Activated CD4-positive, CD25-positive, alpha-beta regulatory T cell treated with anti-CD3 and anti-CD28 coated beads, Interleukin-2, amount 50 U/mL, for 24 hours (primary cell): ENCODE results near the gene MT1G.
"Not testable (repeated sequence)": the region's sequence is repeated elsewhere in the genome, so short reads cannot be mapped to it uniquely, and the experiment has no call there.

Source experiments
- ATAC-seq, 2 donors: fragments of 150-1000 bp; cut with Tn5 transposase; one replicate each; pipeline ENCODE4 v1.10.0; 2021; ENCODE audit warnings: mild to moderate bottlenecking in 1 of 2, moderate library complexity in 1 of 2

MT1G gene

GRCh38 chr16:56634715-56635440, 33.0 kb downstream of the MT1G start:
- ATAC-seq = no peak

DNA sequence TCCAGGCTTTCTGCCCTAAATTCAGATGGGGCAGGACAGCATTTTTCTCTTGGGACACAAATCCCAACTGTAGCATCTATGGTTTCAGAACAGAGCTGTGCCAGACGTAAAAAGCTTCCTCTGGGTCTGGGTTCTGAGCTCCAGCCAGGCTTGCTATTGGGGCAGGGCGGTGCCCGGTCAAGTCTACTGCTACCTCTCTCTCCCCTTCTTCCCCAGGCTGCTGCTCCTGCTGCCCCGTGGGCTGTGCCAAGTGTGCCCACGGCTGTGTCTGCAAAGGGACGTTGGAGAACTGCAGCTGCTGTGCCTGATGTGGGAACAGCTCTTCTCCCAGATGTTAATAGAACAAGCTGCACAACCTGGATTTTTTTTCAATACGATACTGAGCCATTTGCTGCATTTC, 34.3 kb downstream of the MT1G start:
- no peak for ATAC-seq

DNA sequence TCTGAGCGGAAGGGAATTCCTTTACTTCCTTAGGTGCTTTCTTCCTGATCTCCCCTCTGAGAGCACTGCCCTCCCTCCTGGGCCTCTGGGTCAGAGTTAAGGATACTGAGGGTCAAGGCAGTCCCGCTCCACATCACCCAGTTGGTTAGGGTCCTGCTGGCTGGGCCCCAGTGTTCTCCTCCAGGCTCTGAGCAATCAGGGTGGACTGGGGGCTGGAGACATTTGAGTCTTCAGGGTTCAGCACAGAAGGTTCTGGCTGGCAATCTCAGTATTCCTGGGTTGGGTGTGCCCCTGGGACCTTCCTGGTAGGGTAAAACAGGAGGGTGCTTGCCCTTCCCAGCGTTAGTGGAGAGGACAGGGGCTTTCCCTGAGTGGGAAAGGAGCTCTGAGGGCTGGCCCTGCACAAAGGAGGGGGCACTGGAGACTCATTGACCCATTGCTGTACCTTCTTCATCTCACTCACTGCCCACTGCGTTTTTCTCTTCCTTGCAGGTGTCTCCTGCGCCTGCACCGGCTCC, 35.0 kb downstream of the MT1G start:
- ATAC-seq = no peak

DNA sequence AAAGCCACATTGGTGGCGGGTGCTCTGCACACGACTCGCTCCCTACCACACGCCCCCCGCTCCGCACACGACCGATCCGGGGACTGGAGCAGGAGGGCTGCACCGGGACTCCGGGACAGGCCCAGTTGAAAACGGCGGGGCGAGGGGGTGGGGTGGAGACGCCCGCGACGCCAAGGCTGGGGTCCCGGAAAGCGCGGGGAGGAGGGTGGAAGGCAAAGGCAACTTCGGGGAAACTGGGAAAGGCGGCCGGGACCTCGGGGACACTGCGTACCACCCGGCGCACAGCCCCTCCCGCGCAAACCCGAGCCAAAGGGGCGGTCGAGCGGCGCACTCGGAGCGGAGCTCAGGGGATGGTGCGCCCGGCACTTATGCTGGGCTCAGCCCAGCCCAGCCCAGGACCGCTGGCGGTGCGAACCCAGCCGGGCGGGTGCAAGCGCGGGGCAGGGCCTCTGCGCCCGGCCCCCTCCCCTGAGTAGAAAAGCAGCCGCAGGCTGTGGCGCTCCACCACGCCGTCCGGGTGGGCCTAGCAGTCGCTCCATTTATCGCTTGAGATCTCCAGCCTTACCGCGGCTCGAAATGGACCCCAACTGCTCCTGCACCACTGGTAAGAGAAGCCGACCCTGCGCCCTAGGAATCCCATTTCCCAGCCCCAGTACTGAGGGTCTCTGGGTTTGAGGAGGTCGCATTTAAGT, 35.6 kb downstream of the MT1G start, which contains the start of gene MT1M:
MT1M (plus strand) TSS at position 504 of the 692 bp plus-strand sequence; CDS start at position 577, 73 bp downstream.
- peak in 1 of 2 donors; percentile 37 for ATAC-seq

GRCh38 chr16:56631832-56632155, 36.1 kb downstream of the MT1G start:
- no peak for ATAC-seq

GRCh38 chr16:56631197-56631596, 36.7 kb downstream of the MT1G start:
- ATAC-seq = no peak

GRCh38 chr16:56630134-56630533, 37.7 kb downstream of the MT1G start:
- ATAC-seq = peak in 1 of 2 donors; percentile 41

GRCh38 chr16:56629531-56629930, 38.3 kb downstream of the MT1G start:
- ATAC-seq = no peak

GRCh38 chr16:56628486-56629350, 39.1 kb downstream of the MT1G start:
- ATAC-seq = no peak

GRCh38 chr16:56626685-56627084, 41.2 kb downstream of the MT1G start:
- no peak for ATAC-seq

DNA sequence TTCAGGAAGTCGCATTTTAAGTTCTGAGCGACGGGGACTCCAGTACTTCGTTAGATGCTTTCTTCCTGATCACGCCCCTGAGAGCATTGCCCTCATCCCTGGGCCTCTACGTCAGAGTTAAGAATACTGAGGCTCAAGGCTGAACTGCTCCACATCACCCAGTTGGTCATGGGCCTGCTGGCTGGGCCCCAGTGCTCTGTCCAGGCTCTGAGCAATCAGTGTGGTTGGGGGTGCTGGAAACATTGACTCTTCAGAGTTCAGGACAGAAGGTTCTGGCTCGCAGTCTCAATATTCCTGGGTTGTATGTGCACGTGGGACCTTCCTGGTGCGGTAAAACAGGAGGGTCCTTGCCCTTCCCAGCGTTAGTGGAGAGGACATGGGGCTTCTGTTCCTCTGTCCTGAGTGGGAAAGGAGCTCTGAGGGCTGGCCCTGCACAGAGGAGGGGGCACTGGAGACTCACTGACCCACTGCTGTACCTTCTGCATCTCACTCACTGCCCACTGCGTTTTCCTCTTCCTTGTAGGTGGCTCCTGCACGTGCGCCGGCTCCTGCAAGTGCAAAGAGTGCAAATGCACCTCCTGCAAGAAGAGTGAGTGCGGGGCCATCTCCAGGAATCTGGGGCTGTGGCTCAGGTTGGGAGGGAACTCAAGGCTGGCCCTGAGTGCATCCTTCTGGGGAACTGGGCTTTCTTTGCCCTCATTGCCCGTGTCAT, 41.8 kb downstream of the MT1G start:
- no peak for ATAC-seq

- ATAC-seq = peak; percentile 96 to 98
Measured at GRCh38 chr16:56625140-56625942, 42.5 kb downstream of the MT1G start, which contains the start of gene MT1E. MT1E (plus strand) TSS chr16:56625781; CDS start chr16:56625852, 71 bp downstream.

DNA sequence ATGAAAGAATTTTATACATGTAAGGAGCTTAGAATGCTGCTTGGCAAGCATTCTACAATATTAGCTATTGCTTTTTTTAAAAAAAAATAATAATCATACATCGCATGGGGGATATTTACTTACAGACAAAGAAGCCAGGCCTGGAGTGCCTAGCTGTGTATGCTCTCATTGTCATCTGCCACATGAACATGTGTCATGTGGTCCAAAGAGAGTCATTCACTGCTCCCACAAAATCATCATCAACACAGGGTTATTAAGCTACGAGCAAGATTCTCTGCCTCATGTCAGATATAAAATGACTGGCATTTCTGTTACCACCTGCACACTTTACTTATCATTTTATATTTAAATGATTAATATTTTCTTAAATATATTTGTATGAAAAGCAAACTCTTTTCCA, 44.2 kb downstream of the MT1G start:
- ATAC-seq = no peak

GRCh38 chr16:56623184-56623583, 44.7 kb downstream of the MT1G start:
- ATAC-seq = not testable (repeated sequence)

DNA sequence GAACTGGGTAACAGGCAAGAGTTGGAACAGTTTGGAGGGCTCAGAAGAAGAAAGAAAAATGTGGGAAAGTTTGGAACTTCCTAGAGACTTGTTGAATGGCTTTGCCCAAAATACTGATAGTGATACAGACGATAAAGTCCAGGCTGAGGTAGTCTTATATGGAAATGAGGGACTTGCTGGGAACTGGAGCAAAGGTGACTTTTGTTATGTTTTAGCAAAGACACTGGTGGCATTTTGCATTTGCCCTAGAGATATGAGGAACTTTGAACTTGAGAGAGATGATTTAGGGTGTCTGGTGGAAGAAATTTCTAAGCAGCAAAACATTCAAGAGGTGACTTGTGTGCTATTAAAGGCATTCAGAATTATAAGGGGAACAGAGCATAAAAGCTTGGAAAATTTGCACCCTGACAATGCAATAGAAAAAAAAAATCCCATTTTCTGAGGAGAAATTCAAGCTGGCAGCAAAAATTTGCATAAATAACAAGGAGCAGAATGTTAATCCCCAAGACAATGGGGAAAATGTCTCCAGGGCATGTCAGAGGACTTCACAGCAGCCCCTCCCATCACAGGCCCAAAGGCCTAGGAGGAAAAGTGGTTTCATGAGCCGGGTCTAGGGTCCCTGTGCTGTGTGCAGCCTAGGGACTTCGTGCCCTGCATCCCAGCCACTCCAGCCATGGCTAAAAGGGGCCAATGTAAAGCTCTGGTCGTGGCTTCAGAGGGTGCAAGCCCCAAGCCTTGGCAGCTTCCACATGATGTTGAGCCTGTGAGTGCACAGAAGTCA, 46.0 kb downstream of the MT1G start:
- not testable (repeated sequence) for ATAC-seq

GRCh38 chr16:56620339-56620897, 47.4 kb downstream of the MT1G start:
- ATAC-seq = no peak

DNA sequence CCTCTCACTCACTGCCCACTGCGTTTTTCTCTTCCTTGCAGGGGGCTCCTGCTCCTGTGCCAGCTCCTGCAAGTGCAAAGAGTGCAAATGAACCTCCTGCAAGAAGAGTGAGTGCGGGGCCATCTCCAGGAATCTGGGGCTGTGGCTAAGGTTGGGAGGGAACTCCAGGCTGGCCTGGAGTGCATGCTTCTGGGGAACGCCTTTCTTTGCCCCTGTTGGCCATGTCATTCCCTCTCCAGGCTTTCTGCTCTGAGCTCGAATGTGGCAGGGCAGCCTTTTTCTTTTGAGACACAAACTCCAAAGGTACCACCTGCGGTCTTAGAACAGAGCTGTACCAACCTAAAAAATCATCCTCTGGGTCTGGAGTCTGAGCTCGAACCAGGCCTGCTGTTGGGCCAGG, 49.7 kb downstream of the MT1G start:
- ATAC-seq = no peak

- peak; percentile 27 to 51 for ATAC-seq
Measured at GRCh38 chr16:56617212-56618085, 50.4 kb downstream of the MT1G start.
